SH-SY5Y (cell line): Measurements from ENCODE around the gene C8A.

Source experiments
- GATA2 ChIP-seq: IDR thresholded peaks from 2 replicates; pipeline ENCODE4 v1.6.1; 2011; ENCODE audit warnings: mild to moderate bottlenecking, low read depth, low read length
- GATA3 ChIP-seq: IDR thresholded peaks from 2 replicates; pipeline ENCODE4 v1.6.1; 2011; ENCODE audit warnings: low read depth, mild to moderate bottlenecking, low read length, moderate library complexity

DNA sequence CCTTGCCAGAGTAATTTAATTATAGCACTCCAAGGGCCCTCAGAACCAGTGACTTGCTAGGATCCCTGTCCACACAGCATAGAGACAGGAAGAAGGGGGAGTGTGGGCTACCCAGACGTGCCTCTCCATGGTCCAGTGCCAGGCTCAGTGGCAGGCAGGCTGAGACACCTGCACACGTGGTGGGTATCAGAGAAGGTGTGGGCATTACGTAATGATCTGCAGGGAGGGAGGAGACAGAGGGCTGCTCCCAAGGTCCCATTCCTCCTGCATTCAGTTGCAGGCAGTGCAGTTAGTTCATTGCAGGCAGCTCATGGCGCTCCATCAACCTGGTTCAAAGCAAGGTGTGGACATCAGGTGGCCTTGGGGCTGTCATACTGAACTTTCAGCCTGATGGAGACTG, 61.4 kb downstream of the C8A start:
- TF ChIP-seq GATA2 (no peak), GATA3 (no peak)
